SU-DHL-6 (cell line): ENCODE data around the gene AMOTL1.

Source experiments
- H2AFZ ChIP-seq: fragments of 200-600 bp; sonication (generic); 2 replicates; pipeline ENCODE4 v1.6.1; 2014; ENCODE audit warnings: low read depth, mild to moderate bottlenecking, moderate library complexity, mixed read lengths, antibody characterized with exemption, low read length; ENCODE audit not compliant: severe bottlenecking
- H3F3A ChIP-seq: fragments of 200-600 bp; shearing (Covaris generic); 2 replicates; pipeline ENCODE4 v1.6.0; 2016; ENCODE audit warnings: antibody characterized with exemption, mild to moderate bottlenecking; ENCODE audit not compliant: insufficient read depth
- H3K27ac ChIP-seq: fragments of 200-600 bp; sonication (generic); 2 replicates; pipeline ENCODE4 v1.5.1; 2016; ENCODE audit warnings: low read depth, mild to moderate bottlenecking, low read length, moderate library complexity, mixed read lengths
- H3K27me3 ChIP-seq: fragments of 200-600 bp; sonication (generic), shearing (Covaris generic); 2 replicates; pipeline ENCODE4 v1.6.0; 2014; ENCODE audit warnings: mild to moderate bottlenecking, low read length
- H3K36me3 ChIP-seq: fragments of 200-600 bp; sonication (generic); 2 replicates; pipeline ENCODE4 v1.6.1; 2014; ENCODE audit warnings: mild to moderate bottlenecking, low read length, mixed read lengths
- H3K4me2 ChIP-seq: fragments of 300-600, 200-600 bp; shearing (Covaris generic), sonication (generic); 2 replicates; pipeline ENCODE4 v1.6.0; 2014; ENCODE audit warnings: low read length, low read depth, mild to moderate bottlenecking; ENCODE audit not compliant: poor library complexity, severe bottlenecking
- H3K4me3 ChIP-seq: fragments of 200-600 bp; sonication (generic); 2 replicates; pipeline ENCODE4 v1.5.1; 2014; ENCODE audit warnings: antibody characterized with exemption, low read length, mild to moderate bottlenecking, mixed read lengths; ENCODE audit not compliant: insufficient read depth, poor library complexity, severe bottlenecking
- H3K79me2 ChIP-seq: fragments of 200-600 bp; sonication (generic); 2 replicates; pipeline ENCODE4 v1.6.1; 2014; ENCODE audit warnings: mild to moderate bottlenecking, low read length, moderate library complexity; ENCODE audit not compliant: insufficient read depth
- H3K9ac ChIP-seq: fragments of 200-600 bp; sonication (generic); 2 replicates; pipeline ENCODE4 v1.7.0; 2014; ENCODE audit warnings: mild to moderate bottlenecking, low read length
- H3K9me2 ChIP-seq: fragments of 200-600 bp; sonication (generic); replicated peaks from 2 replicates; pipeline ENCODE4 v1.6.1; 2014; ENCODE audit warnings: low read length; ENCODE audit not compliant: insufficient read depth
- H3K9me3 ChIP-seq: fragments of 200-600 bp; sonication (generic); 2 replicates; pipeline ENCODE4 v1.6.1; 2014; ENCODE audit warnings: low read length, mixed read lengths; ENCODE audit not compliant: insufficient read depth
- H4K20me1 ChIP-seq: fragments of 200-600 bp; sonication (generic); 2 replicates; pipeline ENCODE4 v1.6.1; 2014; ENCODE audit warnings: low read depth, mild to moderate bottlenecking, antibody characterized with exemption, low read length, moderate library complexity, mixed read lengths
- EZH2phosphoT487 ChIP-seq: fragments of 200-600 bp; sonication (generic), shearing (Covaris generic); conservative IDR thresholded peaks from 2 replicates; pipeline ENCODE4 v1.6.1; 2018; ENCODE audit warnings: mild to moderate bottlenecking, antibody characterized with exemption, low read length, moderate library complexity, mixed read lengths
- TF ChIP-seq, protein P1 (sequence below): fragments of 200-600 bp; sonication (generic); IDR thresholded peaks from one replicate; pipeline ENCODE4 v1.5.1; 2017; ENCODE audit warnings: antibody characterized with exemption, mild to moderate bottlenecking, low read length, moderate library complexity; ENCODE audit not compliant: insufficient read depth, poor library complexity, severe bottlenecking

AMOTL1 gene

DNA sequence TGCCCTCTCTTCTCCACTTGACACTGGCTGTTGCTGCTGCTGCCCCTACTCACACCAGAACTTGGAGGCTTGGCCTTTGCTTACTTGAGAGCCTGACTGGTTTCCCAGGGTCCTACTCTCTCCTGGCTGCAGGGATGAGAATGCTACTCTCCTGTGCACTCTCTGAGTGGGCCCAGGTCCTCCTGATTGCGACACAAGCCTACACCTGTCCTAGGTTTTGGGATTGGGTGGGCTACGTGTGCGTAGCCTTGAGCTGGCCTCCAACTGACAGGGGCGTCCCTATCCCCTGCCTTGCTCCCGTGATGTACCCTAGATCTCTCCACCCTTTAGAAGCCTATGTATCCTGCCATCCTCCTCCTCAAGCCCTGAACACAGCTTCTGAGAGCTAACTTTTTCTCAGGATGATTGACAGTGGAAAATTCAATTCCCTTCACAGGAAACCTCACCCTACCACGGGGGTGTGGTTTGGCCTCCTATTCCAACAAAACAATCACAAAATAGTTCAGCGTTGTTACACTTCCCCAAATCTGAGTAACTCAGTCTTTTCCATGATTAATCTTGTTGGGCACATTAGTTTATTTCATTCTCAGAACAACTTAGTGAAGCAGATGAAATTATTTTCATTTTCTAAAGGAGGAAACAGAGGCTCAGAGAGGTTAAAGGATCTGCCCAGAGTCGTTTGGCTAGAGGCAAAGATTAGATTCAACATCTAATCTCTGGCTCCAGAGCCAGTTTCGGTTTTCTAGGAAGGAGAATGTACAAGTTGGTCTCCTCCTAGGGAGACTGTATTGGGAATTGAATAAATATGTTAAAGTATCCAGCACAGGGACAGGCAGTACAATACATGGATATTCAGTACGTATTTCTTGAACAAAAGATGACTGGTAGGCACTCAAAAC is 17.6 kb upstream of the AMOTL1 start:
- no peaks in the 10 kb centered on the region for H4K20me1 ChIP-seq
- H3K9me2 ChIP-seq, result no peaks in the 10 kb centered on the region
- H3K4me2 ChIP-seq, result no peak overlapping the region
- no peak overlapping the region for H2AFZ ChIP-seq
- no peak overlapping the region for H3K27ac ChIP-seq
- no peaks in the 10 kb centered on the region for H3K9me3 ChIP-seq
- no peak overlapping the region for H3K4me3 ChIP-seq
- H3K27me3 ChIP-seq, result no peaks in the 10 kb centered on the region
- H3K9ac ChIP-seq, result no peak overlapping the region
- H3K36me3 ChIP-seq, result no peaks in the 10 kb centered on the region
- TF ChIP-seq, protein P1, sequence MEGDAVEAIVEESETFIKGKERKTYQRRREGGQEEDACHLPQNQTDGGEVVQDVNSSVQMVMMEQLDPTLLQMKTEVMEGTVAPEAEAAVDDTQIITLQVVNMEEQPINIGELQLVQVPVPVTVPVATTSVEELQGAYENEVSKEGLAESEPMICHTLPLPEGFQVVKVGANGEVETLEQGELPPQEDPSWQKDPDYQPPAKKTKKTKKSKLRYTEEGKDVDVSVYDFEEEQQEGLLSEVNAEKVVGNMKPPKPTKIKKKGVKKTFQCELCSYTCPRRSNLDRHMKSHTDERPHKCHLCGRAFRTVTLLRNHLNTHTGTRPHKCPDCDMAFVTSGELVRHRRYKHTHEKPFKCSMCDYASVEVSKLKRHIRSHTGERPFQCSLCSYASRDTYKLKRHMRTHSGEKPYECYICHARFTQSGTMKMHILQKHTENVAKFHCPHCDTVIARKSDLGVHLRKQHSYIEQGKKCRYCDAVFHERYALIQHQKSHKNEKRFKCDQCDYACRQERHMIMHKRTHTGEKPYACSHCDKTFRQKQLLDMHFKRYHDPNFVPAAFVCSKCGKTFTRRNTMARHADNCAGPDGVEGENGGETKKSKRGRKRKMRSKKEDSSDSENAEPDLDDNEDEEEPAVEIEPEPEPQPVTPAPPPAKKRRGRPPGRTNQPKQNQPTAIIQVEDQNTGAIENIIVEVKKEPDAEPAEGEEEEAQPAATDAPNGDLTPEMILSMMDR, result no peak
- no peak for TF ChIP-seq EZH2phosphoT487
- no peaks in the 10 kb centered on the region for H3K79me2 ChIP-seq
- H3F3A ChIP-seq, result no peaks in the 10 kb centered on the region

DNA sequence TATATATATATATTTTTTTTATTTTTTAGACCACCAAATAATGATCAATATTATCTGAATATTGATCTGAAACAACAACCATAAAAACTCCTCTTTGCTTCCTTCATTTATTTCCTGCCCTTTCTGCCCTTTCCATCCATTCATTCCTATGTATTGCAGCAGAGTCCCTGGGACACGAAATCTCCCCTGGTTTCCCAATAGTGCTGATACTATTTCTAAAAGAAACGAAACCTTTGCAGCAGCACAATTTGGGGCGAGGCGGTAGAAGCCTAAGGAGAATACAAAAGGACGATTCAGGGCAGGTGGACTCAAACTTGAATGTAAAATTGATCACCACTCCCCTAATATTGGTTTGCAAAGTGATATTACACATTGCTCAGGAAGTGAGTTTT is 16.9 kb upstream of the AMOTL1 start:
- TF ChIP-seq, protein P1, result no peak
- TF ChIP-seq EZH2phosphoT487, result no peak
- H3K9ac ChIP-seq, result no peak overlapping the region
- H3K36me3 ChIP-seq, result no peaks in the 10 kb centered on the region
- H3K79me2 ChIP-seq, result no peaks in the 10 kb centered on the region
- no peak overlapping the region for H3K27ac ChIP-seq
- no peaks in the 10 kb centered on the region for H4K20me1 ChIP-seq
- no peaks in the 10 kb centered on the region for H3F3A ChIP-seq
- no peak overlapping the region for H3K4me2 ChIP-seq
- no peaks in the 10 kb centered on the region for H3K27me3 ChIP-seq
- no peak overlapping the region for H3K4me3 ChIP-seq
- no peaks in the 10 kb centered on the region for H3K9me3 ChIP-seq
- no peaks in the 10 kb centered on the region for H3K9me2 ChIP-seq
- no peak overlapping the region for H2AFZ ChIP-seq

DNA sequence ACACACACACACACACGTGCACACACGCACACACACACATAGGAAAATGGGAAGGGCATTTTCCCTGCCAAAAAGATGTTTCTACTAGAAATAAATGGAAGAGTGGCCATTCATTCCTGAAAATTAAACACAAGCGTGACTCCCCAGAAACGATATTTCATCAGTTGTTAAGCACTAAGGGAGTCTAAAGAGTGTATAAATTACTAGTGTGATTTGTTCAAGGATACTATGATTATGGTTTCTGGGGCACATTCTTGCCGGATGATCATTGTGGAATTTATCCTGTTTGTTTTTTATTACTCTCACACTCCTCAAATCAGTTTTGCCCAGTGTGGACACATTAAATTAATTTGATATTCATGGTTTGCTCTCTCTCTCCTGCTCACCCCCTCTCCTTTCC is 16.4 kb upstream of the AMOTL1 start:
- Histone ChIP-seq H3K4me2 (no peak overlapping the region), H4K20me1 (no peaks in the 10 kb centered on the region)

More for the DNA sequence above, 16.4 kb upstream of the AMOTL1 start:
- Histone ChIP-seq H3K4me3 (no peak overlapping the region), H3K36me3 (no peaks in the 10 kb centered on the region), H3K9me3 (no peaks in the 10 kb centered on the region), H3K9me2 (no peaks in the 10 kb centered on the region), H3K9ac (no peak overlapping the region), H3K79me2 (no peaks in the 10 kb centered on the region), H3K27me3 (no peaks in the 10 kb centered on the region), H3K27ac (no peak overlapping the region), H2AFZ (no peak overlapping the region), H3F3A (no peaks in the 10 kb centered on the region)
- TF ChIP-seq EZH2phosphoT487, result no peak
- TF ChIP-seq, protein P1, result no peak
